Nephron progenitor cell (in vitro differentiated cells): Measurements from ENCODE around the gene PHB1.
"Not testable (repeated sequence)": the region's sequence is repeated elsewhere in the genome, so short reads cannot be mapped to it uniquely, and the experiment has no call there.

Experiments used
- DNase-seq: peaks from one replicate; pipeline ENCODE4 v3.0.0; 2021
- H3K27ac Mint-ChIP-seq: 2 replicates; pipeline ENCODE4 v1.8.0; 2021; ENCODE audit warnings: mild to moderate bottlenecking, moderate library complexity, mixed read lengths
- H3K27me3 Mint-ChIP-seq: 2 replicates; pipeline ENCODE4 v1.8.0; 2021; ENCODE audit warnings: mild to moderate bottlenecking, low read depth, mixed read lengths; ENCODE audit not compliant: poor library complexity
- H3K36me3 Mint-ChIP-seq: 2 replicates; pipeline ENCODE4 v1.8.0; 2021; ENCODE audit warnings: low read depth, mixed read lengths
- H3K4me1 Mint-ChIP-seq: 2 replicates; pipeline ENCODE4 v1.8.0; 2021; ENCODE audit warnings: mixed read lengths
- H3K4me3 Mint-ChIP-seq: 2 replicates; pipeline ENCODE4 v1.8.0; 2021; ENCODE audit warnings: mild to moderate bottlenecking, moderate library complexity, mixed read lengths
- H3K9me3 Mint-ChIP-seq: 2 replicates; pipeline ENCODE4 v1.8.0; 2021; ENCODE audit warnings: mild to moderate bottlenecking, moderate library complexity, mixed read lengths
- TF ChIP-seq, protein P1 (sequence below): fragments of 200-600 bp; sonication (generic); IDR thresholded peaks from 2 replicates; pipeline ENCODE4 v1.5.0; 2021; ENCODE audit warnings: antibody characterized with exemption

PHB1 gene

DNA sequence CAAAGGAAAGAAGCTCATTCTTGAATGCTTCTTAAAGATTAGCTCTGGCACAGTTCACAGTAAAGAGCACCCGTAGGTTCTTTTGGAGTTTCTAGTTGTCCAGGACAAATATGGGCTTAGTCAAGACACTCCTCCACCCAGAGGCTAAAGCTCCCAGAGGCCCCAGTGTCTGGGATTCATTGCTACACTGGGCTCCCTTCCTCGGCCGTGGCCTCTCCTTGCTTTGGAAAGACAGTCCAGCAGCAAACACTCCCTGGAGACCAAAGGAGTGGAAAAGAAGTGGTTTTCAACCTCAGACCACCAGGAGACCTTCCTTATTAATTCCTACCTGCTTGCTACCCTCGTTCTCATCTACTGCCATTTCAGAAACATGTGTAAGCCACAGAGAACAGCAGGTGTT lies 17.1 kb downstream of the PHB1 start:
- Mint-ChIP-seq H3K27ac (no peak overlapping the region), H3K4me3 (no peak overlapping the region), H3K4me1 (peaks cover 25% of the 10 kb centered on the region), H3K27me3 (peaks cover 8% of the 10 kb centered on the region), H3K36me3 (no peaks in the 10 kb centered on the region), H3K9me3 (no peaks in the 10 kb centered on the region)
- TF ChIP-seq, protein P1, sequence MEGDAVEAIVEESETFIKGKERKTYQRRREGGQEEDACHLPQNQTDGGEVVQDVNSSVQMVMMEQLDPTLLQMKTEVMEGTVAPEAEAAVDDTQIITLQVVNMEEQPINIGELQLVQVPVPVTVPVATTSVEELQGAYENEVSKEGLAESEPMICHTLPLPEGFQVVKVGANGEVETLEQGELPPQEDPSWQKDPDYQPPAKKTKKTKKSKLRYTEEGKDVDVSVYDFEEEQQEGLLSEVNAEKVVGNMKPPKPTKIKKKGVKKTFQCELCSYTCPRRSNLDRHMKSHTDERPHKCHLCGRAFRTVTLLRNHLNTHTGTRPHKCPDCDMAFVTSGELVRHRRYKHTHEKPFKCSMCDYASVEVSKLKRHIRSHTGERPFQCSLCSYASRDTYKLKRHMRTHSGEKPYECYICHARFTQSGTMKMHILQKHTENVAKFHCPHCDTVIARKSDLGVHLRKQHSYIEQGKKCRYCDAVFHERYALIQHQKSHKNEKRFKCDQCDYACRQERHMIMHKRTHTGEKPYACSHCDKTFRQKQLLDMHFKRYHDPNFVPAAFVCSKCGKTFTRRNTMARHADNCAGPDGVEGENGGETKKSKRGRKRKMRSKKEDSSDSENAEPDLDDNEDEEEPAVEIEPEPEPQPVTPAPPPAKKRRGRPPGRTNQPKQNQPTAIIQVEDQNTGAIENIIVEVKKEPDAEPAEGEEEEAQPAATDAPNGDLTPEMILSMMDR = no peak
- no peak for DNase-seq

GRCh38 chr17:49393491-49394255 lies 21.0 kb downstream of the PHB1 start:
- DNase-seq = no peak
- H3K36me3 Mint-ChIP-seq = no peaks in the 10 kb centered on the region
- TF ChIP-seq, protein P1 = no peak
- no peaks in the 10 kb centered on the region for H3K9me3 Mint-ChIP-seq
- H3K27ac Mint-ChIP-seq = no peak overlapping the region
- peaks cover 23% of the 10 kb centered on the region for H3K4me1 Mint-ChIP-seq
- peaks cover 11% of the 10 kb centered on the region for H3K27me3 Mint-ChIP-seq
- no peak overlapping the region for H3K4me3 Mint-ChIP-seq

- Mint-ChIP-seq H3K9me3 (no peaks in the 10 kb centered on the region), H3K4me1 (peaks cover 28% of the 10 kb centered on the region), H3K4me3 (no peak overlapping the region), H3K36me3 (no peaks in the 10 kb centered on the region), H3K27me3 (peaks cover 11% of the 10 kb centered on the region), H3K27ac (peak overlapping the region; percentile 82)
- TF ChIP-seq, protein P1 = no peak
- DNase-seq = peak; percentile 8
These were observed 23.9 kb downstream of the PHB1 start for GRCh38 chr17:49390548-49391324.

DNA sequence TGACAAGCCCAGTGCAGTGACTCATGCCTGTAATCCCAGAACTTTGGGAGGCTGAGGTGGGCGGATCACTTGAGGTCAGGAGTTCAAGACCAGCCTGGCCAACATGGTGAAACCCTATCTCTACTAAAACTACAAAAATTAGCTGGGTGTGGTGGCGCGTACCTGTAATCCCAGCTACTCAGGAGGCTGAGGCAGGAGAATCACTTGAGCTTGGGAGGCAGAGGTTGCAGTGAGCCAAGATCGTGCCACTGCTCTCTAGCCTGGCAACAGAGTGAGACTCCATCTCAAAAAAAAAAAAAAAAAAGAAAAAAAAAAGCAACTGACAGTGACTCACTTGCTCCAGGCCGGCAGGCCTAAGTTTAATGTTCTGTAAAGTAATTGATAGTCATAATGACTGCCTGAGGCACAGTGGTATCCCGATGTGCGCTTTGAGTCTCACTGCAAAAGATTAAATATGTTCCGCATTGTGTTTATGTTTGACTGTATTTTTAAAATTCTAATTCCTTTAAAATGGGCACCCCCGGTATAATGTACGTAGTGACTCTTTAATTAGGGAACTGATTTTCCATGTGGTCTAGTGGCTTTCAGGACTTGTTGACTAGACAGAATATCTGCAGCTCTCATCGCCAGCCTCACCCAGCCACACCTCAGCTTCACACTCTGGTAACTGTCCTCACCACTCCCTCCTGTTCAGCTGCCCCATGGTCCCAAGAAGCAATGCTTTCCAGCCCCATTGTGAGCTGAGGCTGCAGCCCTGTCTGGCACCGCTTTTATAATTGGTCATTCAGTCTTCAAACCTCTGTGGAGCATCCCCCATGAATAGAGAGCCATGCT lies 25.0 kb downstream of the PHB1 start:
- DNase-seq, H3K4me3 Mint-ChIP-seq, H3K9me3 Mint-ChIP-seq, H3K36me3 Mint-ChIP-seq, H3K27me3 Mint-ChIP-seq: not testable (repeated sequence)
- peak overlapping the region; percentile 83 for H3K27ac Mint-ChIP-seq
- peaks cover 28% of the 10 kb centered on the region for H3K4me1 Mint-ChIP-seq

DNA sequence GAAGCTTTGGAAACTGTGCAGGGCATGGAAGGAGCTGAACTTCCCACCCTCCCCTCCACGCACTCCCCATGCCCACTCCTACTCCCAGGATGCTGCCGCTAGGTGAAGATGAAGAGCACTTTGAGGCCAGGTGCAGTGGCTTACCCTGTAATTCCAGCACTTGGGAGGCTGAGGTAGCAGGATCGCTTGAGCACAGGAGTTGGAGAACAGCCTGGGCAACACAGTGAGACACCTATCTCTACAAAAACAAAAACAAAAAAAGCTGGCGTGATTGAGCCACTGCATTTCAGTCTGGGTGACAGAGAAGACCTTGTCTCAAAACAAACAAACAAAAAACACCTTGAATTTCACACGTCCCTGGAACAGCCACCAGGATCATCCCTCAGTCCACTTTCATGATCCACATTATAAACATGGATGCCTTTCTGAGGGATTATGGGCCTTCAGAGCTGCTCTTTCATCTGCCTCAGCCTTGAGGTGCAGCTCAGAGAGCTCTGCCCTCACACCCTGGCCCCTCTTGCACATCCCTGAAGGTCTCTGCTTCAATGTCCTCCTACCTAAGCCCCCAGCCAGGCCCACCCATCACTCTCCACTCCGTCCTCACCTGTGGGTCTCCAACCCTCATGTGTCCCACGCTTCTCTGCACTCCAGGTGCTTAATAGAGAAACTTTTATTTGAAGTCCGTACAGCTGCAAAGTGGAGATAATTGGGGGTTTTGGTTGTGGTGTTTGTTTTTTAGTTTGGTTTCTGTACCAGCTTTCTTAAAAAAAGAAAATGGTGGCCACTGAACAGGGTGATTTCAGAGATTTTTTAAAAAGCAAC lies 25.8 kb downstream of the PHB1 start:
- no peak overlapping the region for H3K4me3 Mint-ChIP-seq
- peaks cover 6% of the 10 kb centered on the region for H3K27me3 Mint-ChIP-seq
- TF ChIP-seq, protein P1 = no peak
- peaks cover 1% of the 10 kb centered on the region for H3K9me3 Mint-ChIP-seq
- no peak for DNase-seq
- no peak overlapping the region for H3K27ac Mint-ChIP-seq
- H3K4me1 Mint-ChIP-seq = peaks cover 28% of the 10 kb centered on the region
- no peaks in the 10 kb centered on the region for H3K36me3 Mint-ChIP-seq
